ENCODE data around the gene UBE3C. TPM values are rescaled to one million over a fixed set of nuclear protein-coding genes. Genes with fewer than 3 reads are reported as not detected.

UBE3C gene
- total RNA-seq, 1 donor from 2014 or later, result 69.5 TPM

DNA sequence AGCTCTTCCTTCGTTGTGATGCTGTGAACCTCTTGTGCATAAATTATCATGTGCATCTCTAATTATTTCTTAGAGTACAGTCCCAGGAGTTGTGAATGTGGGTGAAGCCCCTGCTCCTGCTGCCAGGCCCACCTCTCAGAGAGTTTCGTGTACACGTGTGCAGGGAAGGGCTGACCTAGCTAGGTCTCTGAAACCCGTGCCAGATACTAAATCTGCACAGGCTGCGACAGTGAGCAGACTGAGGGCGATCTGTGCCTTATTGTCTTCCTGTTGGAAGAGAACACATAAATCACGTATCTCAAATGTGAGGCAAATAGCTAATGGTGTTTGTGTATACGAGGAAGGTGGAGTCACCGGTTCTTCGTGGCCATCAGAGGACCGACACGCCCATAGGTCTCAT, 126.3 kb downstream of the UBE3C start:
- TF ChIP-seq POLR2A (IDR thresholded peaks at IDR 0.05) (no peak), POLR2AphosphoS5 (IDR thresholded peaks at IDR 0.05; ENCODE audit: insufficient read depth in 1 of 2, low read depth in 1 of 2) (no peak)
- TF ChIP-seq, protein P1, sequence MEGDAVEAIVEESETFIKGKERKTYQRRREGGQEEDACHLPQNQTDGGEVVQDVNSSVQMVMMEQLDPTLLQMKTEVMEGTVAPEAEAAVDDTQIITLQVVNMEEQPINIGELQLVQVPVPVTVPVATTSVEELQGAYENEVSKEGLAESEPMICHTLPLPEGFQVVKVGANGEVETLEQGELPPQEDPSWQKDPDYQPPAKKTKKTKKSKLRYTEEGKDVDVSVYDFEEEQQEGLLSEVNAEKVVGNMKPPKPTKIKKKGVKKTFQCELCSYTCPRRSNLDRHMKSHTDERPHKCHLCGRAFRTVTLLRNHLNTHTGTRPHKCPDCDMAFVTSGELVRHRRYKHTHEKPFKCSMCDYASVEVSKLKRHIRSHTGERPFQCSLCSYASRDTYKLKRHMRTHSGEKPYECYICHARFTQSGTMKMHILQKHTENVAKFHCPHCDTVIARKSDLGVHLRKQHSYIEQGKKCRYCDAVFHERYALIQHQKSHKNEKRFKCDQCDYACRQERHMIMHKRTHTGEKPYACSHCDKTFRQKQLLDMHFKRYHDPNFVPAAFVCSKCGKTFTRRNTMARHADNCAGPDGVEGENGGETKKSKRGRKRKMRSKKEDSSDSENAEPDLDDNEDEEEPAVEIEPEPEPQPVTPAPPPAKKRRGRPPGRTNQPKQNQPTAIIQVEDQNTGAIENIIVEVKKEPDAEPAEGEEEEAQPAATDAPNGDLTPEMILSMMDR (IDR thresholded peaks at IDR 0.05), result no peak
- Histone ChIP-seq H3K4me3 (no peak overlapping the region), H3K4me1 (no peaks in the 10 kb centered on the region), H3K9me3 (no peaks in the 10 kb centered on the region), H3K36me3 (peaks cover 3 to 49% of the 10 kb centered on the region in 2 donors), H3K27ac (no peak overlapping the region), H3K27me3 (no peaks in the 10 kb centered on the region)
- intact Hi-C loops (cut with DNase I), result no loop called here
- DNase-seq (ENCODE audit: extremely low spot score in 2 of 2), result no peak

DNA sequence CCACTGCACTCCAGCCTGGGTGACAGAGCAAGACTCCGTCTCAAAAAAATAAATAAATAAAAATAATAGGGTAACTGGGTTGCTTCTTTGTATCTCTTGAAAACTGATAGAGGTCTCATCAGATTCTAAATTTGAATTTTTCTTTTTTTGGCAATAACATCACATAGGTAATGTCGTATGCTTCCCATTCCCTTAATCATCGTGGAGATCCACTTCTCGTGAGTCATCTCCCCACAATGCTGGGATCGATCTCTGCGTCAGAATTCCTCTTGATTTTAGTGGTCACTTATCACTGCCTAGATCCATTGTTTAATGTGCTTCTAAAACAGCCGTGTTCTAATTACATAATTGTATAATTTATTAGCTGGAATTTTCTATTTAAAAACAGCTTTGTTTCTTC, 127.5 kb downstream of the UBE3C start:
- Histone ChIP-seq H3K9me3 (no peaks in the 10 kb centered on the region), H3K36me3 (peaks cover 3 to 44% of the 10 kb centered on the region in 2 donors), H3K4me3 (no peak overlapping the region), H3K27ac (no peak overlapping the region), H3K27me3 (no peaks in the 10 kb centered on the region), H3K4me1 (no peaks in the 10 kb centered on the region)
- intact Hi-C loops (cut with DNase I), result no loop called here
- no peak for DNase-seq (ENCODE audit: extremely low spot score in 2 of 2)
- TF ChIP-seq POLR2A (IDR thresholded peaks at IDR 0.05) (no peak), POLR2AphosphoS5 (IDR thresholded peaks at IDR 0.05; ENCODE audit: insufficient read depth in 1 of 2, low read depth in 1 of 2) (no peak)
- TF ChIP-seq, protein P1 (IDR thresholded peaks at IDR 0.05), result no peak

DNA sequence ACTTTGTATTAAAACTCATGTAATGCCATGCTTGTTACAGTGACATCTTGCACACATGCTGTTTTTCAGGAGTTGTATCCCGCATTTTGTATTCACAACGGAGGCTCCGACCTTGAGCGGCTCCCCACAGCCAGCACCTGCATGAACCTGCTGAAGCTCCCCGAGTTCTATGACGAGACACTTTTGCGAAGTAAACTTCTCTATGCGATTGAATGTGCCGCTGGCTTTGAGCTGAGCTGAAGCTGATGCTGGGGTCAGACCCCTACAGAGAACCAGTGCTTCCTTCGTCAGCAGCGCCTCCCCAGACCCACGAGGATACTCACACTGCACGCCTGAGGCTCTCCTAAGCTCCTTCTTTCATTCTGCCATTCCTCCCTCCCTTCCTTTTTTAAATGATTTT, 128.8 kb downstream of the UBE3C start:
- H3K4me3 ChIP-seq, result no peak overlapping the region
- H3K36me3 ChIP-seq, result peaks cover 3 to 44% of the 10 kb centered on the region in 2 donors
- H3K27me3 ChIP-seq, result no peaks in the 10 kb centered on the region
- no peak for TF ChIP-seq POLR2AphosphoS5 (IDR thresholded peaks at IDR 0.05; ENCODE audit: insufficient read depth in 1 of 2, low read depth in 1 of 2)
- no peak overlapping the region for H3K27ac ChIP-seq
- no peaks in the 10 kb centered on the region for H3K9me3 ChIP-seq
- DNase-seq (ENCODE audit: extremely low spot score in 2 of 2), result no peak
- intact Hi-C loops (cut with DNase I), result no loop called here
- peaks cover 9% of the 10 kb centered on the region for H3K4me1 ChIP-seq

DNA sequence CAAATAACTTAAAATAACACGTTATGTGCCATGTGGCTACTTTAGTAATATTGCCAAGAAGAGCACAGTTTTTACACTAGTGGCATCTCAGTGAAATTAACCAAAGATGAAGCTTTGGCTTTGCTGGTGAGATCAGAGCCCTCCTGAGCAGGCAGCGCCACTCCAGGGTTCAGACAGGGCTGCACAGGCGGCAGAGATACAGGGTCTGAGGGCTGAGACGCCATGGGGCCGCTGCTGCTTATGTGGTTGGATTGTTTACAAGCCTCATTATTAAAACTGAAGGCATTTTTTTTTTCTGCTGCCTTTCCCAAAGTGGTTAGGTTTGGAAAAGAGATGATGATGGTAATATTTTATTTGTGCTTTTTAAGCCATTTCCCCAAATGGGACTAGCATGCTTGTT, 129.2 kb downstream of the UBE3C start:
- peaks cover 3 to 44% of the 10 kb centered on the region in 2 donors for H3K36me3 ChIP-seq
- no peak for TF ChIP-seq POLR2AphosphoS5 (IDR thresholded peaks at IDR 0.05; ENCODE audit: insufficient read depth in 1 of 2, low read depth in 1 of 2)
- H3K27ac ChIP-seq, result no peak overlapping the region
- DNase-seq (ENCODE audit: extremely low spot score in 2 of 2), result no peak
- no peak overlapping the region for H3K4me3 ChIP-seq
- H3K9me3 ChIP-seq, result no peaks in the 10 kb centered on the region
- H3K27me3 ChIP-seq, result no peaks in the 10 kb centered on the region
- intact Hi-C loops (cut with DNase I), result no loop called here
- peaks cover 14% of the 10 kb centered on the region for H3K4me1 ChIP-seq

DNA sequence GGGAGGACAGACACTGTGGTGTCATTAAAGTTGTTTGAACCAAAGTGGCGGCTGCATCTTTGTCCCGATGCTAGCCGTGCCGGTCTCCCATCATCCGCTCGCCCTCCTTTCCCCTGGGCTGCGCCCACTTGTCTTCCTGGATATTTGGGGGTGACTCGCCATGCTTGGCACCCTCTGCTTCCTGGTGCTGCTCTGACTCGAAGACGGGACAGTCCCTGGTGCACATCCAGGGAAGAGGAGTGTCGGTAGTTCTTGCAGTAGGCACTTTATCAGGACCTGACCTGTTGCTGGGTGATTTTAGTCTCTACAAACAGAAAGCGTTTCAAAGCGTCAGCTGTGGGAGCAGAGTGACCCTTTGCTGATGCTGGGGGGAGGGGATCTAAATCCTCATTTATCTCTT, 129.8 kb downstream of the UBE3C start:
- Histone ChIP-seq H3K9me3 (no peaks in the 10 kb centered on the region), H3K4me3 (no peak overlapping the region), H3K27ac (no peak overlapping the region), H3K27me3 (no peaks in the 10 kb centered on the region), H3K4me1 (peaks cover 20% of the 10 kb centered on the region), H3K36me3 (peaks cover 3 to 44% of the 10 kb centered on the region in 2 donors)
- no peak for DNase-seq (ENCODE audit: extremely low spot score in 2 of 2)
- intact Hi-C loops (cut with DNase I), result no loop called here
- TF ChIP-seq, protein P1 (IDR thresholded peaks at IDR 0.05), result no peak
- TF ChIP-seq POLR2A (IDR thresholded peaks at IDR 0.05) (no peak), POLR2AphosphoS5 (IDR thresholded peaks at IDR 0.05; ENCODE audit: insufficient read depth in 1 of 2, low read depth in 1 of 2) (no peak)

DNA sequence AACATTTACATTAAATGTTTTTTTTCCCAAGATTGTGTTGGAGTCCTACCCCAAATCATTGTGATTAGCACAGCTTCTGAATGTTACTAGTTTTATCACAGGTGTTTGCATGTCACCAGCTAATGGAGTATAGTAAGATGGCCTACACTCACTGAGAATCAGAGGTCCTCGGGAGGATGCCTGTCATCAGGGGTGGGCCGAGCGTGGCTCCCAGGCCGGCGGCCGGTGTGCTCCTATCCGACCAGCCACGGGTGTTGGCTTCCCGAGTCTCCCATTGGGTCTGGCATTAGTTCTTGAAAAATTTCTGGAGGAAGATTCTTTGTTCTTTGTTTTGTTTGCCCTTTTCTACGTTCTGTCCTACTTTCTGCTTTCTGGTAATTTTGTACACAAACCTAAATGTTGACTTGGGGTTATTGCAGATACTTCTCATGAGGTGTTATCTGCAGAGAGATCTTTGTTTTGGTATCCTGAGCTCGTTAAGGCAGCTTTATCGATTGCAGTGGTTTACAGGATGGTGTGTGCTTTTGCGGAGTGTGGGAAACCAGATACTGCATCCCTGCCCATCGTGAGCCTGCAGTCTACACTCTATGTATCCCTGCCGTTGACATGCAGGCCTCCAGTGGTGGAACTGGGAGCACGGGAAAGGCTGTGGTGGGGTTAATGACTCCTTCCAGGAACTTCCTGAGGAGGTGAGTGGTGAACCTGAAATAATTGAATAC, 130.8 kb downstream of the UBE3C start:
- Histone ChIP-seq H3K27ac (no peak overlapping the region), H3K4me3 (no peak overlapping the region), H3K4me1 (peaks cover 24% of the 10 kb centered on the region), H3K9me3 (no peaks in the 10 kb centered on the region), H3K27me3 (no peaks in the 10 kb centered on the region), H3K36me3 (peaks cover 3 to 38% of the 10 kb centered on the region in 2 donors)
- DNase-seq (ENCODE audit: extremely low spot score in 2 of 2), result no peak
- TF ChIP-seq, protein P1 (IDR thresholded peaks at IDR 0.05), result no peak
- TF ChIP-seq POLR2A (IDR thresholded peaks at IDR 0.05) (no peak), POLR2AphosphoS5 (IDR thresholded peaks at IDR 0.05; ENCODE audit: insufficient read depth in 1 of 2, low read depth in 1 of 2) (no peak)
- intact Hi-C loops (cut with DNase I), result loop anchor here (10.0 kb wide), 1 partner anchor 305 kb away; no protein-coding TSS in a partner anchor

Measured in vagina (tissue), 2 donors.